ACC112 (cell line): ENCODE results near the gene FRS2.

Source experiments
- H2AFZ ChIP-seq: fragments of 200-600 bp; sonication (generic); one replicate; pipeline ENCODE4 v1.6.0; 2017; ENCODE audit warnings: antibody characterized with exemption, low read length; ENCODE audit not compliant: unreplicated experiment
- H3K27ac ChIP-seq: fragments of 200-600 bp; sonication (generic); 2 replicates; pipeline ENCODE4 v1.5.1; 2014; ENCODE audit warnings: low read depth, mild to moderate bottlenecking, antibody characterized with exemption, low read length, moderate library complexity
- H3K27me3 ChIP-seq: fragments of 200-600 bp; sonication (generic); 2 replicates; pipeline ENCODE4 v1.6.1; 2014; ENCODE audit warnings: mild to moderate bottlenecking, antibody characterized with exemption, low read length, moderate library complexity, mixed read lengths; ENCODE audit not compliant: insufficient read depth
- H3K36me3 ChIP-seq: fragments of 200-600 bp; sonication (generic); 2 replicates; pipeline ENCODE4 v1.6.1; 2016; ENCODE audit warnings: mild to moderate bottlenecking, antibody characterized with exemption, low read length, moderate library complexity, mixed read lengths; ENCODE audit not compliant: insufficient read depth
- H3K4me1 ChIP-seq: fragments of 200-600 bp; sonication (generic); one replicate; pipeline ENCODE4 v1.6.1; 2016; ENCODE audit warnings: low read length, mixed read lengths; ENCODE audit not compliant: insufficient read depth, unreplicated experiment, control insufficient read depth
- H3K4me3 ChIP-seq: fragments of 200-600 bp; sonication (generic); 2 replicates; pipeline ENCODE4 v1.5.1; 2014; ENCODE audit warnings: mild to moderate bottlenecking, low read depth, low read length
- H3K79me2 ChIP-seq: fragments of 200-600 bp; sonication (generic); one replicate; pipeline ENCODE4 v1.6.0; 2016; ENCODE audit warnings: low read length; ENCODE audit not compliant: control insufficient read depth, unreplicated experiment, insufficient read depth

The FRS2 gene

GRCh38 chr12:69500631-69501030 lies 30.4 kb downstream of the FRS2 start:
- H3K4me3 ChIP-seq: peak overlapping the region; percentile 60
- H3K27me3 ChIP-seq: no peaks in the 10 kb centered on the region
- peak overlapping the region; percentile 65 for H3K27ac ChIP-seq
- H3K79me2 ChIP-seq: peaks cover 91% of the 10 kb centered on the region
- 0 out of 2 replicates have a peak, but pooled peaks cover 6% of the 10 kb centered on the region for H3K36me3 ChIP-seq
- no peak overlapping the region for H2AFZ ChIP-seq
- H3K4me1 ChIP-seq: peaks cover 54% of the 10 kb centered on the region

DNA sequence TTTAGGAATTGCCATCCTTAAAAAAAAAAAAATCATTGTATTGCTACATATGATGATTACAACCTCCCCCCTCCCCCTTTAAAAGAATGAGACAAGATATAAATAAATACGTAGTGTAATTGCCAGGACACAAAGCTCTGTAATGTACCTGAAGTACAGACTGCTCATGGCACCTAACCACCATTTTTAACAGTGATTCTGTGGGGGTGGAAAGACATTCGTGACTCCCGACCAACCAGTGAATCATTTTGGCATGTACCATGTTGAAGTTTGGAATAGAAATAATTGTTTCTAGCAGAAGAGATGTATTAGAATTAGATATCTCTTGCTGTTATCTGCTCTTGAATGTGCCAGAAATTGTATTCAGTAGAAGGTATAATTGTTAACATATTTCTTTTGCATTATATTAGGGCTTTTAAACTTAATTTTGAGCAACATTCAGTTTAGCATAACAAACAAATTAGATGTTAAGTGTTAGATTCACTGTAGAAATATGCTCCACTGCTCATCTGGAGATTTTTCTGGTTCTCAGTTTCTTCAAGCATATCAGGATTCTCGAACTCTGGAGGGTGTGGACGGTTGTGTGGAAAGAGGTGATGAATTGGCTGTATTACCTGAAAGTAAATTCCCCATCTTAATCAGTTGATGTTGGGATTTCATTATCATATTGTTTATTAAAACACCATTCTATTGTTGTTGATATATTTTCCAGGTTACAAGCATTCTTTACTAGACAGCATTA lies 31.1 kb downstream of the FRS2 start:
- H3K79me2 ChIP-seq: peaks cover 91% of the 10 kb centered on the region
- H3K4me1 ChIP-seq: peaks cover 58% of the 10 kb centered on the region
- H3K36me3 ChIP-seq: 0 out of 2 replicates have a peak, but pooled peaks cover 6% of the 10 kb centered on the region
- H2AFZ ChIP-seq: no peak overlapping the region
- peak overlapping the region; percentile 65 for H3K27ac ChIP-seq
- peak overlapping the region; percentile 60 for H3K4me3 ChIP-seq
- H3K27me3 ChIP-seq: no peaks in the 10 kb centered on the region

- H3K79me2 ChIP-seq: peaks cover 89% of the 10 kb centered on the region
- H3K4me3 ChIP-seq: no peak overlapping the region
- H3K36me3 ChIP-seq: 0 out of 2 replicates have a peak, but pooled peaks cover 6% of the 10 kb centered on the region
- no peaks in the 10 kb centered on the region for H3K27me3 ChIP-seq
- no peak overlapping the region for H2AFZ ChIP-seq
- peaks cover 55% of the 10 kb centered on the region for H3K4me1 ChIP-seq
- no peak overlapping the region for H3K27ac ChIP-seq
Measured at GRCh38 chr12:69502345-69503081, 32.3 kb downstream of the FRS2 start.

DNA sequence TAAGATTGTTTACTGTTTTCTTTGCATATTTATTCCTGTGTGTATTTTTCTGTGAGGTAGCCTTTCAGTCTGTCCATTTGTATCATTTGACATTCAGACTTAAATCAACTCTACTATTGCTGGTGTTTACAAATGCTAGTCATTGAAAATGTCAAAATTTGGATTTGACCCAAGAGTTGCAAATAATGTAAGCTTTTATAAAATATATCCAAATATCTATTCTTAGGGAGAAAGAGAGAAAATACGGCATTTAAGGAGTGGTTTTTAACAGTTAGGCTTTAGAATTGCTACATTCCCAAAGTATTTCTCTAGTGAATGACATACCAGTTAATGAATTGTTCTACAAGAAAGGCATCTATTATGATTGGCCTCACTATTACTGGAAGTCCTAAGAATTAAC lies 37.9 kb downstream of the FRS2 start:
- Histone ChIP-seq H3K4me3 (no peak overlapping the region), H2AFZ (no peak overlapping the region), H3K36me3 (0 out of 2 replicates have a peak, but pooled peaks cover 4% of the 10 kb centered on the region), H3K27ac (no peak overlapping the region), H3K4me1 (peaks cover 41% of the 10 kb centered on the region), H3K79me2 (peaks cover 76% of the 10 kb centered on the region), H3K27me3 (no peaks in the 10 kb centered on the region)

- Histone ChIP-seq H2AFZ (no peak overlapping the region), H3K36me3 (no peaks in the 10 kb centered on the region), H3K4me1 (peaks cover 40% of the 10 kb centered on the region), H3K79me2 (peaks cover 74% of the 10 kb centered on the region), H3K27me3 (no peaks in the 10 kb centered on the region), H3K27ac (peak overlapping the region; percentile 42; the same call in 1 of the 2 replicates), H3K4me3 (no peak overlapping the region)
Measured at GRCh38 chr12:69508621-69509020, 38.4 kb downstream of the FRS2 start.

GRCh38 chr12:69509308-69509736 lies 39.1 kb downstream of the FRS2 start:
- Histone ChIP-seq H3K27me3 (no peaks in the 10 kb centered on the region), H3K36me3 (no peaks in the 10 kb centered on the region), H3K4me3 (peak overlapping the region; percentile 39), H2AFZ (no peak overlapping the region), H3K4me1 (peaks cover 45% of the 10 kb centered on the region), H3K27ac (peak overlapping the region; percentile 42), H3K79me2 (peaks cover 76% of the 10 kb centered on the region)

DNA sequence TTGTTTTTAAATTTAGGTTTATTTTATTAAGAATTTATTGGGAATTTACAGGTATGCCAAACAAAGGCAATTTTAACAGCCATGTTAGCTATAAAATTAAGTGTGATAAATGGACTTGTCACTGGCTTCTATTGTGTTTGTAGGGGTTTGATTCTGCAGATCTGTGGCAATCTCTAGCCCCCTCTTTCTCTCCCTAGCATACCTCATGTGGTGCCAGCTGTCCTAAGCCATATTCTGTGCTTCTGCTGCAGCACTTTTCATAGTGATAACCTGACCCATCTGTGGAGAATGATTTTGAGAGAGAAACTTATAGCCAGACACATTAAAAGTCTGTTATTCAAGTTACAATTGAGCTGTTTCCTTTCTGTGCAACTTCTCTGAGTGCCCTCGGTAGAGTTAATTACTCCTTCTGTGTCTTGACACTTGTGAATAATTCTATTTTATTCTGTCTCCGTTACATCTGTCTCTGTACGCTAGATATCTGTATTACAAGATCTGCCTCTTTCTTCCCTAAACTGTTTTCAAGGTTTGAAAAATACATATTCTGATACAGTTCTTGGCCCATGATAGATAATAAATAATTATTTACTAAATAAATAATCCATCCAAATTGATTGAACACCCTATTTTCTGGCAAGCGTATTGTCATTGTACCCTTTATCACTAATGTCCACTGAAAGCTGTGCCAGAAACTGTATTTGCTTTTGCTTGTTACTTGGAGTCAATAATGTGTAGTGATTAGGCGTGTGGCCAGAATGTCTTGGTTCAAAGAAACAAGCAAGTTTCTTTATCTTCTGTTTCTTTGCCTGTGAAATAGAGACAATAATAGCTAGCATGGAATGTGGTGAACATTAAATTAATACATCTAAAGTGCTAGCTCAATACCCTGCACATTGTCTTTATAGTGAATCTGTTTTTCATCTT lies 40.0 kb downstream of the FRS2 start:
- Histone ChIP-seq H3K27me3 (no peaks in the 10 kb centered on the region), H3K79me2 (peaks cover 78% of the 10 kb centered on the region), H3K36me3 (no peaks in the 10 kb centered on the region), H3K27ac (no peak overlapping the region), H2AFZ (no peak overlapping the region), H3K4me3 (no peak overlapping the region), H3K4me1 (peaks cover 49% of the 10 kb centered on the region)

GRCh38 chr12:69511016-69511415 lies 40.8 kb downstream of the FRS2 start:
- H3K27me3 ChIP-seq: no peaks in the 10 kb centered on the region
- H3K4me1 ChIP-seq: peaks cover 48% of the 10 kb centered on the region
- no peak overlapping the region for H3K27ac ChIP-seq
- H2AFZ ChIP-seq: no peak overlapping the region
- no peaks in the 10 kb centered on the region for H3K36me3 ChIP-seq
- H3K79me2 ChIP-seq: peaks cover 73% of the 10 kb centered on the region
- H3K4me3 ChIP-seq: no peak overlapping the region

DNA sequence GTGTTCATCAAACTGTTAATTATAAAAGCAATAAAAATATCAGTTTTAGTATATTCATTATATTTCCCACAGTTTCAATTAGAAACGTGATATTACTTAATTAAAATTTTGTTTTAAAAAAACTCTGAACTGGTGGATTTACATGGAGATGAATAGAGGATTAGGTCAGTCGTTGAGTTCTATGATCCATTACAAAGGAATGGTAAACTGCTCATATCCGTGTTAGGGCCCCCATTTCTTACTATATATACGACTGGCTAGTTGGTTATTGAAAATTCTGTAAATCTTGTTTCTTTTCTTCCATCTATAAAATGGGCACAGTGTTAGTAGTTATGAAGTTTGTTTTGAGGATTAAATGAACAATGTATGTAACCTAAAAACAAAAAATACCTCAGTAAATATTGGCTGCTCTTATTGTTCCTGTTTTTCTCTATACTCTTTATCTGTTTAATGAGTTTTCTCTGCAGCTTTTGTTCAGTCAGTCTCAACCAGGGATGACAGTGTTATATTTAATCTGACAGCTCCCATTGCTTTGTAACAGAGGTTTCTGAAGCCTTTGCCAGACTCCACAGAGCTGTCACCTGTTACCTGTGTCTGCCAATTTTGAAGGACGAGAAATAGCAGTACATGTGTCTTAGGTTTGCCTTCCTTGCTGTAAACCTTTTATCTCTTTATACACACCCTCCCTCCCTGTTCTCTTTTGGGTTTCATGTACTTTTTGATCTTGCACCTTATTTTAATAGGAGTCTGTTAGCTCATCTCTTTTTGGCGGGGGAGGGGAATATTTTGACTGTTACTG lies 41.5 kb downstream of the FRS2 start:
- Histone ChIP-seq H3K27ac (no peak overlapping the region), H3K27me3 (no peaks in the 10 kb centered on the region), H3K36me3 (no peaks in the 10 kb centered on the region), H3K79me2 (peaks cover 69% of the 10 kb centered on the region), H3K4me1 (peaks cover 42% of the 10 kb centered on the region), H3K4me3 (no peak overlapping the region), H2AFZ (no peak overlapping the region)
